K562 (cell line): ENCODE data around the gene KARS1. TPM values are rescaled to one million over a fixed set of nuclear protein-coding genes. Genes with fewer than 3 reads are reported as not detected.
A peak's percentile ranks its signal among the peaks of the same experiment; 100 is the strongest.

Experiments used
- CREB3L1 ChIP-seq: fragments of 450-650 bp; IDR thresholded peaks from 2 replicates; pipeline ENCODE4 v1.6.1; 2014; ENCODE audit warnings: low read depth, mild to moderate bottlenecking, moderate library complexity, borderline replicate concordance
- ELK3 ChIP-seq: fragments of 450-650 bp; formaldehyde crosslinking; IDR thresholded peaks from 2 replicates; pipeline ENCODE4 v1.4.0; 2020; ENCODE audit warnings: mild to moderate bottlenecking
- KDM1A ChIP-seq, 2 experiments: fragments of 450-650 bp; IDR thresholded peaks; 2 replicates each; pipeline ENCODE4 v1.6.1; 2016; ENCODE audit warnings: mild to moderate bottlenecking in 2 of 2
- MGA ChIP-seq: fragments of 450-650 bp; IDR thresholded peaks from 2 replicates; pipeline ENCODE4 v1.6.1; 2016; ENCODE audit warnings: mild to moderate bottlenecking, moderate library complexity
- NFRKB ChIP-seq: fragments of 450-650 bp; IDR thresholded peaks from 2 replicates; pipeline ENCODE4 v1.6.1; 2016; ENCODE audit warnings: low read depth
- PML ChIP-seq: IDR thresholded peaks from 2 replicates; pipeline ENCODE4 v1.6.1; 2012; ENCODE audit warnings: low read length, inconsistent platforms
- PRMT5 ChIP-seq: sonication (generic); formaldehyde crosslinking; IDR thresholded peaks from 2 replicates; pipeline ENCODE4 v1.5.0; 2020; ENCODE audit warnings: missing genetic modification reagents
- TAF7 ChIP-seq: fragments of 450-650 bp; IDR thresholded peaks from 2 replicates; pipeline ENCODE4 v1.6.1; 2016; ENCODE audit warnings: missing genetic modification characterization, missing compliant biosample characterization
- TRIM24 ChIP-seq, 2 experiments: fragments of 450-650 bp; IDR thresholded peaks; 2 replicates each; pipeline ENCODE4 v1.6.1; 2016
- ZNF280A ChIP-seq: fragments of 450-650 bp; IDR thresholded peaks from 2 replicates; pipeline ENCODE4 v1.6.1; 2018; ENCODE audit warnings: mild to moderate bottlenecking, low read depth; ENCODE audit not compliant: partially characterized antibody
- ZNF282 ChIP-seq: sonication (generic); formaldehyde crosslinking; IDR thresholded peaks from 2 replicates; pipeline ENCODE4 v1.8.1; 2023; ENCODE audit warnings: missing genetic modification reagents
- ZNF347 ChIP-seq: fragments of 450-650 bp; formaldehyde crosslinking; IDR thresholded peaks from 2 replicates; pipeline ENCODE4 v1.4.0; 2020; ENCODE audit warnings: low read depth, mild to moderate bottlenecking, moderate library complexity
- polyA plus RNA-seq, 8 experiments: library from polyadenylated mRNA; depleted of rRNA in 4 of 8; stranded (reverse) in 5 of 8; unstranded in 3 of 8; fragments of >200 nt; fragmentation: Nextera tagmentation in 2 of 8; fragmentation: Illumina TruSeq in 1 of 8; extraction: Ambion mirVana in 2 of 8; extraction: Trizol in 1 of 8; gene quantifications; 2 replicates each; pipeline versions ENCODE4 v1.2.1 to v1.2.3, GENCODE V29; 2011 to 2014; ENCODE audit warnings: inconsistent platforms in 1 of 8, missing spikeins in 1 of 8
- total RNA-seq, 7 experiments: library from RNA; depleted of rRNA in 6 of 7; stranded (reverse); fragments of >200 nt in 6 of 7; fragmentation: Illumina TruSeq in 2 of 7; extraction: Trizol in 2 of 7; gene quantifications; 2 replicates each; pipeline versions ENCODE4 v1.2.1 to v1.2.3, GENCODE V29; 2011 to 2021; ENCODE audit warnings: low replicate concordance in 1 of 7

Gene KARS1
- total and polyA plus RNA-seq, 9 of the 15 experiments (the other 6 are each of a cell fraction or from before 2014, with no cell fraction given) = 223 to 386 (median 304) TPM

GRCh38 chr16:75590920-75591843, 56.3 kb downstream of the KARS1 start (continued):
- TF ChIP-seq ZNF280A (no peak), ELK3 (CRISPR knock-in tag) (no peak), PRMT5 (CRISPR knock-in tag) (no peak), MGA (no peak), ZNF347 (no peak), TRIM24 (IDR thresholded peaks at IDR 0.05) (0 out of 4 replicates have a peak, but pooled peaks of 1 of the 2 experiments have one; percentile 8), PML (no peak), KDM1A (IDR thresholded peaks at IDR 0.05) (no peak), NFRKB (peak; percentile 50; the same call in 1 of the 2 replicates), ZNF282 (CRISPR knock-in tag) (no peak), TAF7 (tag) (no peak), CREB3L1 (no peak)
